Liver (tissue), 3 donors: ENCODE data around the gene ZEB1.

Source experiments
- CTCF ChIP-seq: fragments of 150-350 bp; IDR thresholded peaks from 2 replicates; pipeline ENCODE4 v1.5.1; 2017; ENCODE audit warnings: improper control_type of control experiment, low read depth, low read length; ENCODE audit not compliant: missing input control
- EGR1 ChIP-seq, 2 donors: IDR thresholded peaks; 2 replicates each; pipeline ENCODE4 v1.6.1; 2016 to 2018; ENCODE audit warnings: antibody characterized with exemption in 2 of 2, low read depth in 2 of 2
- FOXA1 ChIP-seq: IDR thresholded peaks from 2 replicates; pipeline ENCODE4 v1.6.1; 2016; ENCODE audit warnings: antibody characterized with exemption
- GABPA ChIP-seq, 2 donors: IDR thresholded peaks in 1 of 2; conservative IDR thresholded peaks in 1 of 2; 2 replicates each; pipeline ENCODE4 v1.6.1; 2016; ENCODE audit warnings: antibody characterized with exemption in 2 of 2, mild to moderate bottlenecking in 1 of 2, moderate library complexity in 1 of 2
- JUND ChIP-seq, 2 donors: IDR thresholded peaks; 2 replicates each; pipeline ENCODE4 v1.6.1; 2016; ENCODE audit warnings: antibody characterized with exemption in 2 of 2
- MAX ChIP-seq: IDR thresholded peaks from 2 replicates; pipeline ENCODE4 v1.6.1; 2016; ENCODE audit warnings: antibody characterized with exemption
- NR2F2 ChIP-seq: IDR thresholded peaks from 2 replicates; pipeline ENCODE4 v1.6.1; 2016; ENCODE audit warnings: antibody characterized with exemption
- RAD21 ChIP-seq, 2 donors: IDR thresholded peaks; 2 replicates each; pipeline ENCODE4 v1.6.1; 2016; ENCODE audit warnings: antibody characterized with exemption in 2 of 2, mild to moderate bottlenecking in 2 of 2
- REST ChIP-seq: IDR thresholded peaks from 2 replicates; pipeline ENCODE4 v1.6.1; 2016; ENCODE audit warnings: antibody characterized with exemption, mild to moderate bottlenecking
- RXRA ChIP-seq, 2 donors: IDR thresholded peaks; 2 replicates each; pipeline ENCODE4 v1.6.1; 2017 to 2018; ENCODE audit warnings: antibody characterized with exemption in 2 of 2, mild to moderate bottlenecking in 1 of 2
- SP1 ChIP-seq: IDR thresholded peaks from 2 replicates; pipeline ENCODE4 v1.6.1; 2018; ENCODE audit warnings: antibody characterized with exemption, mild to moderate bottlenecking
- TAF1 ChIP-seq: conservative IDR thresholded peaks from 2 replicates; pipeline ENCODE4 v1.6.1; 2016; ENCODE audit warnings: antibody characterized with exemption, mild to moderate bottlenecking
- YY1 ChIP-seq: IDR thresholded peaks from 2 replicates; pipeline ENCODE4 v1.6.1; 2016; ENCODE audit warnings: antibody characterized with exemption, mild to moderate bottlenecking
- TF ChIP-seq, protein P1 (sequence below): IDR thresholded peaks from 2 replicates; pipeline ENCODE4 v1.6.1; 2016; ENCODE audit warnings: antibody characterized with exemption
- donor health status: healthy.
- donor health status: healthy.

DNA sequence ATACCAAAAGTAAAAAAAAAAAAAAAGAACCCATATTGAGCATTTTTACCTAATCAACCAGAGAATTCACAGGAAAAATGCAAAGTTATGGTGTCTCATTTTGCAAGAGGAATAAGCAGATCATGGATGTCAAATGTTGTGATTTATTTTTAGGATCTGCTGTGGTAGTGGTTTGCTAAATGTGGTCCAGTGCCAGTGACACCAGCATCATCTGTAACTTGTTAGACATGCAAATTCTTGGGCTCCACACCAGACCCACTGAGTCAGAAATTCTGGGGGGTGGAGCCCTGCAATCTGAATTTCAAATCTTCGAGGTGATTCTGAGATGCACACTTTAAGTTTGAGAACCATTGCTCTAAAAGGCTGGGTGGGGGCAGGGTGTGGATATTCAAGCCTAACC lies 30.1 kb upstream of the ZEB1 start:
- TF ChIP-seq CTCF = no peak
- TF ChIP-seq MAX = no peak
- no peak for TF ChIP-seq REST
- no peak for TF ChIP-seq RAD21 (IDR thresholded peaks at IDR 0.05)
- no peak for TF ChIP-seq TAF1
- TF ChIP-seq YY1 = no peak
- TF ChIP-seq FOXA1 = no peak
- TF ChIP-seq GABPA (IDR thresholded peaks at IDR 0.05 in 1 of 2, conservative IDR thresholded peaks at IDR 0.05 in 1 of 2) = no peak
- no peak for TF ChIP-seq EGR1 (IDR thresholded peaks at IDR 0.05; ENCODE audit: low read depth in 2 of 2)
- TF ChIP-seq, protein P1, sequence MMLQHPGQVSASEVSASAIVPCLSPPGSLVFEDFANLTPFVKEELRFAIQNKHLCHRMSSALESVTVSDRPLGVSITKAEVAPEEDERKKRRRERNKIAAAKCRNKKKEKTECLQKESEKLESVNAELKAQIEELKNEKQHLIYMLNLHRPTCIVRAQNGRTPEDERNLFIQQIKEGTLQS = no peak
- no peak for TF ChIP-seq NR2F2
- TF ChIP-seq RXRA (IDR thresholded peaks at IDR 0.05) = no peak
- no peak for TF ChIP-seq SP1
- TF ChIP-seq JUND (IDR thresholded peaks at IDR 0.05) = no peak
